GM18517 (cell line): ENCODE data around the gene PDXDC1.
"Not testable (repeated sequence)": the region's sequence is repeated elsewhere in the genome, so short reads cannot be mapped to it uniquely, and the experiment has no call there.

Experiments
- ATAC-seq: cut with Tn5 transposase; IDR thresholded peaks from one replicate; pipeline ENCODE4 v1.9.1; 2021; ENCODE audit warnings: mild to moderate bottlenecking, moderate library complexity; ENCODE audit not compliant: unreplicated experiment

PDXDC1 gene

DNA sequence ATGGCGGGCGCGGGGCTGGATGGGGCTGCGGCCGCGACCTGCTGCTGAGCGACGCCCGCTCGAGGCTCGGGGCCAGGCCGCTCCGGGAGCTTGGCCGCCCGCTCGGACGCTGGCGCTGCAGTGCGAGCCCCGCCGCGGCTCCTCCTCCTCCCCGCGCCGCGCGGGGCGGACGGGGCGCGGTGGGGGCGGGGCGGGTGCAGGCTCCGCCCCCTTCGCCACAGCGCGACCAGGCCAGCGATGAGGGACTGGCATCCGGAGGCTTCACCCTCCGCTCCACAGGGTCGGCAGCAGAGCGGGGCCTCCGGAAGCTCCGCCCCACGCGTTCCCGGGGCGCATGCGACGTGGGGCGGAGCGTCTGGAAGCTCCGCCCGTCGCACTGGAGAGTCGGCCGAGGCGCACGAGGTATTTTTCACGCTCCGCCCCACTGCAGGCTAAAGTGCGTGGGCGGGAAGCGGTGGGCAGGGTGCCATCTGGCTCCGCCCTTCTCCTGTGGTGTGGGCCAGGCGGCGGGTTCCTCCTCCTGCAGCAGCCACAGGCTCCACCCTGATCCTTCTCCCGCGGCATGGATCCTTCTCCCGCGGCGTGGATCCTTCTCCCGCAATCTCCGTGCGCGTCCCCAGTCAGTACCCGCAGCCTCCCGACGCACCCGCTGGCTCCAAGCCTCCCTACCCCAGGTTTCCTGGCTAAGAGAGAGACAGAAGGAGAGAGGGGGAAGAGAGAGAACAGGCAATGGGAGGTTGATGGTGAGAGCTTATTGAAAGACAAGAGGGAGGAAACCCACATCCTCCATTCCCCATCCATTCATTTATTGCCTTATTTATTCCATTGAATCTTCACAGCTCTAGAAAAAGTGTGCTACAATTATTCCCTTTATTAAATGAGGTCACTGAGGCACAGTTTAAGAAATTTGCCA, 180.1 kb downstream of the PDXDC1 start:
- ATAC-seq, result peak; percentile 48

DNA sequence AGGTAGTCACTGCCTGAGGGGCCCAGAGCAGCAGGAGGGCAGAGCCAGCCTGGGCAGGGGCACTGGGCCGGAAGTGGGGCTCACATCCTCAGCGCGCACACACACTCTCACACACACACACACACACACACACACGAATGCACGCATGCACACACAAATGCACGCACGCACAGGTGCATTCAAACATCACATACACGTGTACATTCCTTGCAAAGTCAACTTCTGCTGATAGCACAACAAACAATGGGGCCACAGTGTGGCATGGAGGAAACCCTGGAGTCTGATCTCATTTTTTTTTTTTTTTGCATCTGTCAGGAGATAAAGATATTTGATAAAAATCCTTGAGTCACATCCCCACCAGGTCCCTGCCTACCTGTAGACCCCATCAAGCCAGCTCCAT, 182.8 kb downstream of the PDXDC1 start:
- not testable (repeated sequence) for ATAC-seq

DNA sequence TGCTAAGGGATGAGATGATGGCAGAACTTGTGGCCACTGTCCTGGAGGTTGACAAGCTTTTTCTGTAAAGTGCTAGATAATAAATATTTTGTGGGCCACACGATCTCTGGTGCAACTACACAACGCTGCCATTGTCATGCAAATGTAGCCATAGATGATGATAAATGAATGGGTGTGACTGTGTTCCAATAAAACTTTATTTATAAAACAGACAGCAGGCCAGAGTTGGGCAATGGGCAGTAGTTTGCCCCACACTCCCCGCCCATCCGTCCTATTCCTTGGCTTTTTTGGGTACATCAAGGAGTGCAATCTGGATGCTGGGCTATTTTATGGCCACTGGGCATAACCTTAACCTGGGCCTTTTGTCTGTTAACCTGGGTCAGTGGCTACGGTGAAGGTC, 184.8 kb downstream of the PDXDC1 start:
- ATAC-seq, result not testable (repeated sequence)

DNA sequence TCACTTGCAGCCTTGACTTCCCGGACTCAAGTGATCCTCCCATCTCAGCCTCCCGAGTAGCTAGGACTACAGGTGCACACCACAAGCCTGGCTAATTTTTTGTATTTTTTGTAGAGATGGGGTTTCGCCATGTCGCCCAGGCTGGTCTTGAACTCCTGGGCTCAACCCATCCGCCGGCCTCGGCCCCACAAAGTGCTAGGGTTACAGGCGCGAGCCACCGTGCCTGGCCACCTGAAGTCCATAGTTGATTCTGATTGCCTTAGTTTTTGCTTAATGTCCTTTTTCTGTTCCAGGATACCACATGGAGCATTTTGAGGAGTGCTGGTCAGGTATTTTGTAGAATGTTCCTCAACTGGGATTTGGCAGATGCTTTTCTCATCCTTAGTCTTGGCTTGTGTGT, 185.7 kb downstream of the PDXDC1 start:
- ATAC-seq, result not testable (repeated sequence)

DNA sequence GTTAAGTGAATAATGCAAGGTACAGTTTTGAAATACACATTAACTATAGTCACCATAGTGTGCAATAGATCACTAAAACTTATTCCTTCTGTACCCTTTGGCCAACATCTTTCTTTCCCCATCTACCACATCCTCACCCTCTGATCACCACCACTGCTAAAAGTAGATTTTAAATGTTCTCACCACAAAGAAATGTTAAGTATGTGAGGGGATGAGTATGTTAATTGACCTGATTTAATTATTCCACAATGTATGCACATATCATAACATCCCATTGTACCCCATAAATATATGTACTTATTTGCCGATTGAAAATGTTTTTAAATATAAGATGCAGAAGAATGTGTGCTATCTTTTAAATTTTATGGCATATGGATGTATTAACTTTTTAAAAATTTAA, 188.2 kb downstream of the PDXDC1 start:
- not testable (repeated sequence) for ATAC-seq

DNA sequence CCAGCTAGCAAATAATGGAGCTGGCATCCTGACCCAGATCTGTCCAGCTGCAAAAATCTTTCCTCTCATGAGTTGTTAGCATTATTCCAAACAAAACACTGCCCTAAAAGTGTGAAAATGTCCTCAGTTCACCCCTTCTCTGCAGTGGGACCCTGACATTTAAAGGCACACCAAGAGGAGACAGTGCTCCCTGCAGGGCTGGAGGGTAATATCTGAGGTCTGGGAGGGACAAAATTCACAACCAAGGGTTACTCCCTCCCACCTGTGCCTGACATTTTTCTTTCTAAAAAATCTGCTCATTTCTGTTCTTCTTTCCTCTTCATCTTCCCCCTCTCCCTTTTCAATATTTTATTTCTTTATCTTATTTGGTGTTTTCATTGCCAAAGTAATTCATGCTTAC, 191.4 kb downstream of the PDXDC1 start:
- ATAC-seq, result not testable (repeated sequence)

DNA sequence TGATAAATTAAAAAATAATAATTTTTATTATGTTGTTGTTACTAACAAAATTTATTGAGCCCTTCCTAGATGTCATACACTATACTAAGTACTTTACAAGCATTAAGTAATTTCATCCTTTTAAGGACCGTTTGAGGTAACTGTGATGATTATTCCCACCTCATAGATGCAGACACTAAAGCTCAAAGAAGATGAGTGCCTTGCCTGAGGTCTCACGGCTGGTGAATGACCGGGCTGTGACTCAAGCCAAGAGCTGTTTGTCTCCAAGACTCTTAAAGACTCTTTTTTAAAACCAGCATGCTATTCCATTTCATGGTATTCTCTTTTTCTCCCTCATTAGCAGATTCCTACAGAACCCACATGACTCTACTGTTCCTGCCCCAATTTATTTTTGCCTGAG, 193.5 kb downstream of the PDXDC1 start:
- not testable (repeated sequence) for ATAC-seq

DNA sequence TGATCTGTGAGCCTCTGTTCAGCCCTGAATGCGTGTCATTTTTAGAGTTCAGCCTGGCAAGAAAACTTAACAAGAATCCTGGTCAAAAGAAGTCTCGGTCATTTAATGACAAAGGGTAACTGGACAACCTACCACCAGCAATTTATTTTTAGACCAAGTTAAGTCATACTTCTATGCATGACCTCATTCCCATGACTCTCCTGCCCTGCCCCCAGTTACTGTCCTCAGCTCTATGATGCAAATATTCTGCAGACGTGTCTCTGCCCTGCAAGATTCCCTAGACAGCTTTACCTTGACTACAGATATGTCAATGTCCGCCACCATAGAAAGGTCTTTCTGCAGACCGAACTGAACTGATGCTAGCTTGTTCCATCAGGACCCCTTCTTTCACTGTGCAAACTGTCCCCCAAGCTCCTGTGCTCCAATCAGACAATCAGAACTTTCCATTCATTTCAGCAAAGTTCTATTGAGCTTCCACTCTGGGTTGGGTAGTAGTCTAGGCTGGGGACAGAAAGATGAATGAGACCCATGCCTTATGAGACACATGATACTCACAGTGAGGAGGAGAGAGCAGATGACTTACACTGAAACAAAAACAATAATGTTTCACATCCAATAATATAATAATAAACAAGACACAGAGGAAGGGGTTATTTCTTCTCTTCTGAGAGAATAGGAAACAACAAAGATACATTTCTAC, 194.3 kb downstream of the PDXDC1 start:
- ATAC-seq, result not testable (repeated sequence)

DNA sequence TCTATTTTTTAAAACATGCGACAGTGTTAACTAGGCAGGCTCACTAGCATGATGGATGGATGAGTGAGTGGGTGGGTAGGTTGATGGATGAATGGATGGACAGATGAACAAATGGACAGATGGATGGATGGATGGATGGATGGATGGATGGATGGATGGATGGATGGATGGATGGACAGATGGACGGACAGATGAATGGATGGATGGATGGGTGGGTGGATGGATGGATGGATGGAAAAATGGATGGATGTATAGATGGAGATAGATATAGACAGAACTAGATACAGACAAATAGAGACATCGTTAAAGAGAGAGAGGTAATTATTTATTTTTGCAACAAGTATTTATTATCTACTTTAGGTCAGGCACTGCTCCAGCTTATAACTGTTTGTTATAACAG, 205.1 kb downstream of the PDXDC1 start:
- not testable (repeated sequence) for ATAC-seq

DNA sequence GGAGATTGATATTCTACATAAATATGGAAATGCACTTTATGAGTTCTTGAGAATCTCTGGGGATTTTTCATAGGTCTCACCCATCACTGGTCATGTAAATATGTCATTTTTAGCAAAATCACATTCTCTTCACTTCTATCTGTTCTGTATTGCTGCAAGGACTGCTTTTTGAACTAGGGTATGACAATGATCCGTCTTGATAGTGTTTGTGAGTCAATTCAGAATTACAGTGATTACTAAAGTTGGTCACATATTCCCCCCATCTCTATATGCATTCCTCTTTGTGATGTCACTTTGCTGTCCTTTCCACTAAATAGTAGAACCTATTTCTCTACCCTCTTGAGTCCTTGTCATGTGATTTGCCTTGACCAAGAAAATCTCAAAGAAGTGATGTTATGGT, 206.1 kb downstream of the PDXDC1 start:
- ATAC-seq, result not testable (repeated sequence)

DNA sequence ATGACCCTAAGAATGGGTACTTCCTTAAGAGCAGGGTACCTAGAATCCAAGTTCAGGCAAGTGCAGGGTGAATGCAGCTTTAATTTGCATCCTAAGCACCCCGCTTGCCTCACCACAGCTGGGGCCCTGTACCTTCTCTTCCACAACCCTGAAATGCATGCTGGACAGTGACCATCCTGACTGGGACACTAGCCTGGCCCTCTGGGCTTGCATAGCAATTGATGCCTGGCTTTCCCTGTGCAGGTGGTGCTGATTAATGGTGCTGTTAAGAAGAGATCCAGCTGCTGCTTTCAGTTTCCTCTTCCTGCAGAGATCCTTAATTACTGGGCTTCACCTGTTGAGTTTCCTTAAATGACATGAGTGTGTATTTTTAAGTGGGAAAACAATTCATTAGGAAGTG, 209.2 kb downstream of the PDXDC1 start:
- ATAC-seq, result not testable (repeated sequence)
